ENCODE measurements around the gene GPT2.
A peak's percentile ranks its signal among the peaks of the same experiment; 100 is the strongest.

GPT2 gene

GRCh38 chr16:46883690-46884512 is at the start of gene GPT2:
TSS of gene GPT2 (plus strand) at chr16:46884362. CDS start at chr16:46884716, 354 bp downstream.
- peak; percentile 82 for TF ChIP-seq POLR2A (IDR thresholded peaks at IDR 0.05; ENCODE audit: low read depth, low read length)
- no peak for FAIRE-seq
- DNase-seq (ENCODE audit: insufficient read length, low spot score) = peak; percentile 92

GRCh38 chr16:46836534-46837530 is 47.3 kb upstream of the GPT2 start:
- no peak for DNase-seq (ENCODE audit: insufficient read length, low spot score)
- no peak for FAIRE-seq
- TF ChIP-seq POLR2A (IDR thresholded peaks at IDR 0.05; ENCODE audit: low read depth, low read length) = no peak

GRCh38 chr16:46839986-46840443 is 44.1 kb upstream of the GPT2 start:
- no peak for DNase-seq (ENCODE audit: insufficient read length, low spot score)
- no peak for FAIRE-seq
- no peak for TF ChIP-seq POLR2A (IDR thresholded peaks at IDR 0.05; ENCODE audit: low read depth, low read length)

GRCh38 chr16:46842192-46842895 is 41.8 kb upstream of the GPT2 start:
- FAIRE-seq = no peak
- no peak for TF ChIP-seq POLR2A (IDR thresholded peaks at IDR 0.05; ENCODE audit: low read depth, low read length)

GRCh38 chr16:46843898-46844642 is 40.1 kb upstream of the GPT2 start:
- TF ChIP-seq POLR2A (IDR thresholded peaks at IDR 0.05; ENCODE audit: low read depth, low read length) = no peak
- DNase-seq (ENCODE audit: insufficient read length, low spot score) (no peak), FAIRE-seq (no peak)

More at GRCh38 chr16:46842192-46842895, 41.8 kb upstream of the GPT2 start:
- DNase-seq (ENCODE audit: insufficient read length, low spot score) = no peak

GRCh38 chr16:46844771-46845170 is 39.4 kb upstream of the GPT2 start:
- no peak for DNase-seq (ENCODE audit: insufficient read length, low spot score)
- no peak for TF ChIP-seq POLR2A (IDR thresholded peaks at IDR 0.05; ENCODE audit: low read depth, low read length)
- FAIRE-seq = no peak

GRCh38 chr16:46845952-46846351 is 38.2 kb upstream of the GPT2 start:
- TF ChIP-seq POLR2A (IDR thresholded peaks at IDR 0.05; ENCODE audit: low read depth, low read length) = no peak
- FAIRE-seq (no peak), DNase-seq (ENCODE audit: insufficient read length, low spot score) (no peak)

GRCh38 chr16:46848768-46849764 is 35.1 kb upstream of the GPT2 start:
- no peak for TF ChIP-seq POLR2A (IDR thresholded peaks at IDR 0.05; ENCODE audit: low read depth, low read length)
- DNase-seq (ENCODE audit: insufficient read length, low spot score) = no peak
- no peak for FAIRE-seq

- TF ChIP-seq POLR2A (IDR thresholded peaks at IDR 0.05; ENCODE audit: low read depth, low read length) = no peak
- FAIRE-seq (no peak), DNase-seq (ENCODE audit: insufficient read length, low spot score) (no peak)
Observed at GRCh38 chr16:46850619-46851555, 33.3 kb upstream of the GPT2 start.

- no peak for TF ChIP-seq POLR2A (IDR thresholded peaks at IDR 0.05; ENCODE audit: low read depth, low read length)
- DNase-seq (ENCODE audit: insufficient read length, low spot score) (no peak), FAIRE-seq (no peak)
Observed at GRCh38 chr16:46852130-46852529, 32.0 kb upstream of the GPT2 start.

All from H54 (cell line).